ENCODE results near the gene GSK3B.
A peak's percentile ranks its signal among the peaks of the same experiment; 100 is the strongest.

Gene GSK3B

DNA sequence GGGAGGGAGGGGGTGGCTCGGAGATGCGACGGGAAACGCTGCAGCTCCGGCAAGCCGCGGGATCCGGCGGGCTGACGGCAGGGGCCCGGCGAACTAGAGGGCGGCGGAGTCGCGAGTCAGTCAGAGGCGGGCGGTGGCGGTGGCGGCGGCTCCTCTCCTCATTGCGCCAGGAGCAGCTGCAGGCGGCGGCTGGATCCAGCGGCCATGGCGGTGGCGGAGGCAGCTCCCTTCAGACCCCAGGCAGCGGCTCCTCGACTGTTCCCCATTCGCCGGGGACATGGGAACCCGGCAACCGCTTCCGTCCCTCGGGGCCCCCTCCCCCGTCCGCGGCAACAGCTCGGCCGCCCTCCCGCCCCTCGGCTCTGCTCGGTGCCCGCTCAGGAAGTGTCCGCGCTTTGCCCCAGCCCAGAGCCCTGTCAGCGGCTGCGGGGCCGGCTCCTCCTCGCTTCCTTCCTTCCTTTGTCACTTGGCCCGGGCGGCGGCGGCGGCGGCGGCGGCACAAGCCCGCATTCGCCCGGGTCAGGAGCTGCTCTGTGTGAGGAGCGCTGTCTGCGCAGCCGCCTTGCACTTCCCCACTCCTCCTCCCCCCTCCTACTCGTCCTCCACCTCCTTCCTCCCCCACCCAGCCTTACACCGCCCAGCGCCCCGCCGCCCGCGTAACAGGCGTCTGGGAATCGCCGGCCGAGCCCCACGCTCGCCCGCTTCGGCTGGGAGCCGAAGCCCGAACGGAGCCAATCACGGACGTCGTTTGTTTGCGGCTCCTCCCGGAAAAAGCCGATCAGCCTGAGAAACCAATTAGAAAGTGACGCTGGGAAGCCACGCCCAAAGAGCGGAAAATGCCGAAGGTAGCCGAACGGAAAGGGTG lies at the start of gene GSK3B:
GSK3B (minus strand) TSS at position 537 of the 865 bp plus-strand sequence. CDS start 1,013 bp downstream, outside the sequence.
- DNase-seq = peak in 45 of 51 donors; percentile 35 to 100 (median 81)

DNA sequence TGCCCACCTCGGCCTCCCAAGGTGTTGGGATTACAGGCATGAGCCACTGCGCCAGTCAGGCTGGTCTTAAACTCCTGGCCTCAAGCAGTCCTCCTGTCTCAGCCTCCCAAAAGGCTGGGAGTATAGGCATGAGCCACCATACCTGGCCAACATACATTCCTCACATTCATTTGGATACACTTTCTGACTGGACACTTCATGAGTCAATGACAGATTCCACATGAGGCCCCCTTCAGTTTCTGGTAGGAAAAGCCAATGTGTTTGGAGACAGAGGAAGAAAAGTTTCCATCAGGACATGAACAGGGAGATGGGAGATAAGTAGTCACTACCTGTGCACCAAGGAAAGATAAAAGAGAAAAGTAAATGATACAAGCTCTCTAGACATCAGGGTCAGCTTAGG lies 49.4 kb upstream of the GSK3B start:
- no peak for DNase-seq

DNA sequence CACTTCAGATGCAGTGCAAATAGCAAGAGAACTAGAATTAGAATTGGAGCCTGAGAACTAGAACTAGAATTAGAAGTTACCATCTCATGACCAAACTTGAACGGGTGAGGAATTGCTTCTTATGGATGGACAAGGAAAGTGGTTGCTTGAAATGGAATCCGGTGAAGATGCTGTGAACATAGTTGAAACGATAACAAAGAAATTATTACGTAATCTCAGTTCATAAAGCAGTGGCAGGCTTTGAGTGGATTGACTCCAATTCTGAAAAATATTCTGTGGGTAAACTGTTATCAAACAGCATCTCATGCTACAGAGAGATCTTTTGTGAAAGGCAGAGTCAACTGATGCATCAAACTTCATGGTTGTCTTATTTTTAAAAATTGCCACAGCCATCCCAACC lies 48.0 kb upstream of the GSK3B start:
- DNase-seq = no peak

DNA sequence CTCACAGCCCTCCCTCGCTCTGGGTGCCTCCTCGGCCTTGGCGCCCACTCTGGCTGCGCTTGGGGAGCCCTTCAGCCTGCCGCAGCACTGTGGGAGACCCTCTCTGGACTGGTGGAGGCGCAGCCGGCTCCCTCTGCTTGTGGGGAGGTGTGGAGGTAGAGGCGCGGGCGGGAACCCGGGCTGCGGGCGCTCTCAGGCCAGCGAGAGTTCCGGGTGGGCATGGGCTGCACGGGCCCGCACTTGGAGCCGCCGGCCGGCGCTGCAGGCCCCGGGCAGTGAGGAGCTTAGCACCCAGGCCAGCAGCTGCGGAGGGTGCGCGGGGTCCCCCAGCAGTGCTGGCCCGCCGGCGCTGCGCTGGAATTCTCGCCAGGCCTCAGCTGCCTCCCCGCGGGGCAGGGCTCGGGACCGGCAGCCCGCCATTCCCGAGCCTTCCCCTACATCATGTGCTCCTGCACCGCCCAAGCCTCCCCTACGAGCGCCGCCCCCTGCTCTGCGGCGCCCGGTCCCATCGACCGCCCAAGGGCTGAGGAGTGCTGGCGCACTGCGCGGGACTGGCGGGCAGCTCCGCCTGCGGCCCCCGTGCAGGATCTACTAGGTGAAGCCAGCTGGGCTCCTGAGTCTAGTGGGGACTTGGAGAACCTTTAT lies 46.0 kb upstream of the GSK3B start:
- no peak for DNase-seq

DNA sequence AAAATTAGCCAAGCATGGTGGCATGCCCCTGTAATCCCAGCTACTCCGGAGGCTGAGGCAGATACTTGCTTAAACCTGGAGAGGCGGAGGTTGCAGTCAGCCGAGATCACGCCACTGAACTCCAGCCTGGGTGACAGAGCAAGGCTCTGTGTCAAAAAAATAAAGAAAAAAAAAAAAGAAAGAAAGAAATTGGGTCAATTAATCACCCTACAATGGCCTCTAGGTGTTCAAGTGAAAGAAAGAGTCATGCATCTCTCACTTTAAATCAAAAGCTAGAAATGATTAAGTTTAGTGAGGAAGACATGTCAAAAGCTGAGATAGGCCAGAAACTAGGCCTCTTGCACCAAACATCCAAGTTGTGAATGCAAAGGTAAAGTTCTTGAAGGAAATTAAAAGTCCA lies 44.9 kb upstream of the GSK3B start:
- no peak for DNase-seq

DNA sequence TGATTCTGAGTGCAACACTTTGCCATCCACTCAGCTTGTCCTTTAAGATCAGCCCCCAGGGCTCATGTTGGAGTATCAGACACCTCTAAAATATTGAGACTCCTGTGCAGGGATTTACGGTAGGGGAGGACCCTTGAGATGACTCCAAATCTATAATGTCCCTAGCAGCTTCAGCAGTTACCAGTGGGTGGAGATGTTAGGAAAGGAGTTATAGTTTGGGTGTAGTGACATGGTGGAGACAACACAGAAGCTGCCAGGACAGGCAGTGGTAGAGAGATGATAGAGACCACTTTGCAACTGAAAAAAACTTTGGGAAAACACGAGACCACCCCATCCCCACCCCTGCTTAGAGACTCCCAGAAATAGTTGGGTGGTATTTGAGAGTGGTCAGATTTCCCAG lies 43.3 kb upstream of the GSK3B start:
- DNase-seq = peak in 1 of 51 donors; percentile 1

DNA sequence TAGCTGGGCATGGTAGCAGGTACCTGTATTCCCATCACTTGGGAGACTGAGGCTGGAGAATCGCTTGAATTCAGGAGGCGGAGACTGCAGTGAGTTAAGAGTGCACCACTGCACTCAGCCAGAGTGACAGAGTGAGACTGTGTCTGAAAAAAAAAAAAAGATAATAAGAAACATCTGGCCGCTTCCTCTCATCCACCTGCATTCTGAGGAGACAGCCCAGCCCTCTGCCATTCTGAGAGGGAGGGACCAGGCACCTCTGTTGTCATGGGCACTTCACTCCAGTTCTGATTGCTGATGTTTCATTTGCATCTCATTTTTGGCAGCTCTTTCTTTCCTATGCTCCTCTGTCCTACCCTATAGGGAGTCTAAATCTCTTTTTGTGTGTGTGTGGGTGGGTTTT lies 36.4 kb upstream of the GSK3B start:
- no peak for DNase-seq

DNA sequence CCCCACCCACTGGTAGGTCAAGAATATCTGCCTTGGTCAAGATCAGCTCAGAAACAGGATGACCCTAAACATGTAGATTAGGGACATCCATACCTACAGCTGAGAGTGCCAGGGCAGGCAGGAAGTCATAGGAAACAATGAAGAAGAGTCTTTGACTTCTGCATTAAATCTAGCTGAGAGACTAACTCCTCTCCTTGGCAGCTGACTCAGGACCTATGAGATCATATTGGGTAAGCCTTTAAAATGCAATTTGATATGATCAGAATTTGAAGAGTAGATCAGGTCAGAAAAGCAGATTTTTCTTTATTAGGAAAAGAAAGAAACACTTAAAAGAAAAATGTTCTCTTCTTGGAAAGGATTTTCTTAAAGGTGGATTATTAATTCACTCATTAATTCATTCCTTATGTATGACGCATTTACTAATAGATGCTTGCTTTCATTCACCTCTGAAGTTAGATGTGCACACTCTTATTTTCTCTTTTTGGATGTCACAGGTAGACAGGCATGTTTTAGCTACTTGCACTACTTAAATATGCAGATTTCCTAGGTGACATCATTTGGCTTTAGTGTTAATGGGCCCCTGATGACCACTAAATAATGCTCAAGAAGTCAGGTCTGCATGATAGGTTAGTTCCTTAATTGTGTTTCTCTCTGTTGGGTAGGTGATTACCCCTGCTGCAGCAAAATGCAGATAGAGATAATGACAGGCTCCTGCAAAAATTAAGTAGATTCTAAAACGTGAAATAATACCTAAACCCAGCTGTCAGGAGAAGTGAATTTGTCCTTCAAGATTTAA lies 35.7 kb upstream of the GSK3B start:
- DNase-seq = no peak

DNA sequence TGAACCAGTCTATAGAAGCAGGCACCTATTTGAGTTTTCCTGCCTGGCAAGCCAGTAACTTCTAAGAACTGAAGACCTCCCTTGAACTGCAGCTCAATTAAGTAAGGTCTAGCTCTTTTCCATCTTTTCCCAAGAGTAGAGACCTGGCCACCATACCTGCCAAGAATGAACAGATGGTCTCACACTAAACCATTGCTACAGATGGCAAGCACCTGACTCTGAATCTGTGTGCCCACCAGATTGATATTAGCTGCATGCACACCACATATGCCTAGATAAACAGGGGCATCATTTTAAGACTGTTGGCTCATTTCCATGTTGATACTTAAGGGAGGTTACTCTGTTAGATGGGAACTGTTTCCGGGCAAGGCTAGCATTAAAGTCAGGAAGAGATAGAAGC lies 34.8 kb upstream of the GSK3B start:
- no peak for DNase-seq

DNA sequence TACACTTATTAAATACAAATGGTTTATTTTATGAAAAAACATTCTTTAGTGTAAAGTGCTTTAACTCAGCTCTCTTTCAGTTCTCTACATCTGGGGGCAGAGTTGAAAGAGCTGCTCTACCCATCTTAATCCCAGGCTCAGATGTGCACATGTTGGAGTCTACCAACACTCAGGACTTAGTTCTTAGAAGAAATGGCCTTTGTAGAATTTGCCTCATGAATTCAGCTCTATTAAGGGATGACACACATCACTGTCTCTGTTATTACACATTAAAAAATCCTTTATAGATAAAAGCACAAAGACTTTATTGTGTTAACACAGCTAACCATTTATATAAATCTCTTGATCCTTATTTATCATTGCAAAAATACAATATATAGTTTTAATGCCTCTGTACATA lies 31.7 kb upstream of the GSK3B start:
- DNase-seq = no peak

DNA sequence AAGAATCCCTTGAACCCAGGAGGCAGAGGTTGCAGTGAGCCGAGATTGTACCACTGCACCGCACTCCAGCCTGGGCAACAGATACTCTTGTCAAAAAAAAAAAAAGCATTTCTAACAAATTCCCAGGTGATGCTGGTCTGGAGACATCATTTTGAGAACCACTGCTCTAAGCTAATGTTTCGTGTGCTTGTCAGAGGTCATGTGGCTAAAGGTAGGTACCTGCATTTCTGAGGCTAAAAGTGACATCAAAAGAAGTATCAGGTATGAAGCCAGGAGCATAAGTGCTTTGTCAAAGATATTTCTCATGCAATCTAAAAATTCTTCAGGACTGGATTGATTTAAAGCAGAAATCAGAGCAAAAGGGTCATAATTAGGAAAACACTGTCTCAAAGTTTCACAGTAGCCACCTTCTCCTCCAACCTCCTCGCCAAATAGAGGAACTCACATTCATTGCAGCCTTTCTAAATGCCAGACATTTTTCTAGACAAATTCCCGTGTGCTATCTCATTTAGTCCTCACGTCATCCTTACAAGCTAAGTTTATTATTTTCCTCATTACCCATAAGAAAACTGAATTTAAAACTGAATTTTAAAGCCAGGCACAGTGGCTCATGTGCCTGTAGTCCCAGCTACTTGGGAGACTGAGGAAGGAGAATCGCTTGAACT lies 25.7 kb upstream of the GSK3B start:
- no peak for DNase-seq

DNA sequence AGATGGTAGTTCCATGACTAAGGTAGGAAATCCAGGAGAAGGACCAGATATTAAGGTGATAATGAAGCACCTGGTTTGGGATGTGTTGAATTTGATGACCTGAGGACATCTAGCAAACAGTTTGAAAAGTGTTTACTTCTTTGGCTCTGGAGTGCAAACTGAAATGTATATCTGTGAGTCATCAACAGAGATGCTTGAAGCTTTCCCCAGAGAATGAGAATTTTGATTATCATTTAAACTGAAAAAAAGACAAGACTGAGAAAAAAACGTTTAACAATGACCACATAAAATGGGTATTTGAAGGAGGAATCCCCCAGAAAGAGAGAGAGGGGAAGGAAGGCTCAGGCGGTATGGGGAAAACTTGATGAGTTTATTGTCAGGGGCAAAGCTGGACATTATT lies 20.7 kb upstream of the GSK3B start:
- DNase-seq = no peak

DNA sequence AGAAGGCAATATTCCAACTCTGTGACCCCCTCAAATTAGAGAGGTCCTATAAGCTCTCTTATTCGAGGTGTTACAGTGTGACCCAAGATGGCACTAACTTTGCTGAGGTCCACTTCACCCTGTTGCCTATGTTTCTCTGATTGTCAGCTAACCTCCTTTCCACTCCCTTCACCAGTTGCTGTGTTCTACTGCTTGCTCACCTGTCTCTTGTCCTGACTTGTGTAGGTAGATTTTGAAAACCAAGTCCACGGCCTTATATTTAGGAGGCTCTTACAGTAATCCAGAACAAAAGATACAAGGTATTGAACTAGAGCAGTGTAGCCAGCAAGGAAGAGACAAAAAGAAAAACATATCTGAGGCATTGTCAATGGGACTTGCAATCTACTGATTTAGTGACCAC lies 20.1 kb upstream of the GSK3B start:
- DNase-seq = no peak

DNA sequence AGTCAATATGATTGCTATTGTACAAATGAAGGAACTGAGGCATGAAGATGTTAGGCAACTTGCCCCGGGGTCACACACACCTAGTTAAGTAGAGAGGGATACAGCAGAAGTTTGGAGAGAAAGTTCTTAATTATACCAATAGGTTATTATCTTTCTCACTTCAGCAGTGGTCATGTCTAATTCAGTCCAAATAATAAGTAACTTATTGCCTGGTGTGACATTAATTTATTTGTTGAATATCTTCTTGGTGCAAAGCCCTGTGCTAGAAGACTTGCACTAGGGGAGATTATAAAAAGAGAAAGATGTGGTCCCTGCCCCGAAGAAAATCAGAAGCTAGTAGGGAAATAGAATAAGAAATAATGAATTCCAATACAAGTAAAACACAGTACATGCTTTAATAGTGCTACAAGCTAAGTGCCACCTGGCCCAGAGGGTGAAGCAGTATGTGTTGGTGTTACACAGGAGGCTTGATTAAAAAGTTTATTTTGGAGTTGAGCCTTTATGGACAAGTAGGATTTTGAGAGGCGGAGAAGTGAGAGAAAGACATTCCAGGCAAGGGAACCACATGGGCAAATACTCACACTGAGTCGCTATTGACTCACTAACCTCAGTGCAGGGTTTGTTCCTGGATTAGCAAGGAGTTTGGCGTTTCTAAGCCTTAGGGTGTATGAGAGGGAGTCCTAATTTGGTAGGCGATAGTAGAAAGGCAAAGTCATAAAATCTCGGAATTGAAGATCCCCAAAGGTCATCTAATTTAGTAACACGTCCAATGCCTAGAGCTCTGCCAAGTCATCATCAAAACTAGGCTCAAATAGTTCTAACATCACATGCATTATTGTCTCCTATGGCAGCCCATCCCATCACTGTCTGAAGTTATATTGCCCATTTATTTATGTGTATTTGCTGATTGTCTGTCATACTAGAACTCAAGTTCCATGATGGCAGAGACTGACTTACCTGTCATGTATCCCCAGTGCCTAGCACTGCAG lies 19.2 kb upstream of the GSK3B start:
- DNase-seq = no peak

DNA sequence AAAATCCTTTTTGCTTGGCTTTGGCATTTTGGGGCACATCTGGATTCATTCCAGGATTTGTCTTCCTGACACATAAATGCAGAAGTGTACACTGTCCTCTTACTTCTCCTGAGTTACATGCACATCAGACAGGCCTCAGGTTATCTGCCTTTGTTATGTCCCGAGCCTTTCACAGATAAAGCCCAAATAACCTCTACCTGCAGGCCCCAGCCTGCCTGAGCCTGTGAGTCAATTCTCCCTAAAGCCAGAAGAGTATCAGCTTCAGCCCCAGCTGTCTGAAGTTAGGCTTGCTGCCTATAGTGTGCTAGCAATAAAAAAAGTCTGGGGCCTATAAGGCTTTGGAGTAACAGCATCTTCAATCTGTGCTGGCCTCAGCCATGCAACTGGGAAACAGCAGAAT lies 17.7 kb upstream of the GSK3B start:
- no peak for DNase-seq

DNA sequence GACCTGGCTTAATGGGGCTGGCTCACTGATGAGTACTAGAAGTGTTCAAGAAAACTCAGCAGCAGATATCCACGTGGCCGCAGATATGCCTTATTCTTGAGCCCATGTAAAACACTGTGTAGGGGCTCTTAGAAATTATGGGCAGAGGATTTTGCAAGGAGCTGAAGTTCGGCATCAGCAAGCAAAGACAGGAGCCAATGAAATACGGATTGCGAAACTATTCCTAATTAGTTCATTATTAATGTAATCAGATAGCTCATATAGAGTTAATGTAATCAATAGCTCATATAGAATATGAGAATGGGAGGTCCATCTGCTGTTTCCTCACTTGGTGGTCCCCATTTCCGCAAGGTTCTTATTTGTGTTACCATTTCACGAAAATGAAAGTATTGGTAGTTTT lies 9.0 kb upstream of the GSK3B start:
- no peak for DNase-seq

DNA sequence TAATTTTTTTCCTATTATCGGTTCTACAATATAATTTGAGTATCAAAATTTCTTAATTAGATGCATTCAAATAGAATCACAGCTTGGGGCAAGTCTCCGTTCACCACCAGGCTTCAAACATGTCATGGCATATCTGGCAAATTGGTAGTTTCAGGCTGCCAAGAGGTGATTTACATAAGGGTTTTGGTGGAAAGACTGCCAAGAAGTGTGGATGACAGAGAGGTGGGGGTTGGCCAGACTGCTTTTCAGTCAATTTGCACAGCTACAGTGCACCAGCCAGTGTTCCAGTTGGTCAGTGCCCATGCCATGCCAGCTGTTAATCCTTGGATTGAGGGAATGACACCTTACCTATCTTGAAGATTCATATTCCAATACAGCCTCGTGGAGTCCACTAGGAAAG lies 8.4 kb upstream of the GSK3B start:
- peak in 10 of 51 donors; percentile 1 to 15 (median 2) for DNase-seq

DNA sequence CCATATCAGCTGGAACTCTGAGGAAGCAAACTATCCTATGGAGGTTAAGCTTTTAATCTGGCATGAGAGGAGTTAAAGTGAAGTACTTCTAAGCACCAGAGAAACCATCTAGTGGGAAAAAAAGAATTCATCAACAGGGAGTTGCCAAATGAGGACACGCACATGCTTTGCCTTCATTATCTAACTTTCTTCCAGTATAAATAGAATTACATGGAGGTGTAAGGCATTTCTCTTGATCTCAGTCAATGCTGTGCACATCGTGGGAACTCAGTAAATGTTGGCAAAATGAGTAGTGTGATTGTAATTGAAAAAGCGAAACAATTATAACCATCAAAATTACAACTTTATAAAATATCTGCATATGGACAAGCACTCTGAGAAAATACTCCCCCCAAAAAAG lies 8.0 kb upstream of the GSK3B start:
- DNase-seq = no peak

DNA sequence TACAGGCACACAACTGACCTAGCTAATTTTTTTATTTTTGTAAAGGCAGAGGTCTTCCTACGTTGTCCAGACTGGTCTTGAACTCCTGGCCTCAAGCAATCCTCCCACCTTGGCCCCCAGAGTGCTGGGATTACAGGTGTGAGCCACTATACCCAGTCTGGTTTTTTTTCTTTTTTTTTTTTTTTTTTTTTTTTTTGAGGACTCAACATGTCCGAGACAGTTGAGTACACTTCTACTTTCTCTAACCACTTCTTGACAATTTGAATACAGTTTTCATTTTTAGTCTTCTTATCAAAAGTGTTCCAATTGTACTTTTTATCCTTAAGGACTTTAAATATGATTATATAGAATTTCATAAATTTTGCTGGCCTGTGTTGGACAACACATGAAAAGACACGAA lies 7.4 kb upstream of the GSK3B start:
- no peak for DNase-seq

DNA sequence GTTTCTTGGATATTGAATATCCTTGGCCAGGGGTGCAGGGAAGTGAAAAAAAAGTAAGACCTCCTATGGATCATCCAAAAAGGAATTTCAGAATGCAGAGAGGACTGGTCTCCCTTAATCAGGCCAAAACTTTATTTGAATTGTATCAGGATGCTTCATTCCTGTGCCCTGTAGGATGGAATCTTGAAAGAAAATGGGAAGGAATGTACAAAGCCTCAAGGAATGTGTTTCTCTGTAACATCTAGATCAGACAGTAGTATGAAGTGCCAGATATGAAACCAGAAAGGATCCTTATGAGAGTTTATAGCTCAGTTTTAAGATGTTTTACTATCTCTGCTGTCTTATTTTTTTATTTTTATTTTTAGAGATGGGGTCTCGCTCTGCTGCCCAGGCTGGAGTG lies 6.5 kb upstream of the GSK3B start:
- no peak for DNase-seq

DNA sequence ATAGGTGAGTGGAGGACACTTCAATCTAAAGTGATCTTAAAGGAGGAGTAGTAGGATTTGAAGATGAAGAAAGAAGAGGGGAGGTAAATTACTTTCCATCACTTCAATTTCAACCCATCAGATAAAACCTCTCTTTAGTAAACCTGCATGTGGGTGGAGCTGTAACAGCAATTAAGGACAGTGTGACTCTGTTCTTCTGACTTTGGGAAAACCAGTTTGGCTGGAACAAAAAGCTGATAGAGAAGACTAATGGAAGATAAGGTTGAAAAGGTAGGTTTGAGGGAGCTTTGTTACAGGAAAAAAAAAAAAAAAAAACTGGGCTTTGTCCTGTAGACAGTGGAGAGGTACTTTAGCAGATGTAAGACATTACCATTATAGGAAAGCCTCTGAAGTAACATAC lies 4.5 kb upstream of the GSK3B start:
- DNase-seq = no peak
